OCI-LY1 (cell line): ENCODE data around the gene BRD1.

ENCODE experiments used
- EZH2 ChIP-seq: fragments of 200-600 bp; sonication (generic), shearing (Covaris generic); IDR thresholded peaks from 2 replicates; pipeline ENCODE4 v1.8.0; 2017; ENCODE audit warnings: borderline replicate concordance, mixed run types, mild to moderate bottlenecking, antibody characterized with exemption, low read length, moderate library complexity, mixed read lengths
- TF ChIP-seq, protein P1 (sequence below): fragments of 200-600 bp; sonication (generic), shearing (Covaris generic); IDR thresholded peaks from 2 replicates; pipeline ENCODE4 v1.5.1; 2017; ENCODE audit warnings: mild to moderate bottlenecking, antibody characterized with exemption, low read length, moderate library complexity, mixed read lengths

DNA sequence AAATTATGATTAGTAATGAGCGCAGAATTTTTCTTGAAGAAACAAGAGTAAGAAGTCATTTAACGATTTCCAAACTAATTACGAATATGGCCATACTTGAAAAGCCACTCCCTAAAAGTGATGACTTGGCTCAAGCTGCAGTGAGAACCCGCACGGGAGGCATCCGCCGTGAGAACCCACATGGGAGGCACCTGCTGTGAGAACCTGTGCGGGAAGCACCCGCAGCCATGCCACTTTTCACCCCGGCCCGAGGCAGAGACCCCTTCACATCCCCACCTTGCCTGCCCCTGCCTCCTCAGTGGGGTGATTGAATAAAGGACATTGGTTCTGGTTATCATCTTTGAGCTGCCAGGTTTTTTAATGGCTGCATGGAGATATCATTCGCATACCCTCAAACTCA lies 89.7 kb downstream of the BRD1 start:
- TF ChIP-seq, protein P1, sequence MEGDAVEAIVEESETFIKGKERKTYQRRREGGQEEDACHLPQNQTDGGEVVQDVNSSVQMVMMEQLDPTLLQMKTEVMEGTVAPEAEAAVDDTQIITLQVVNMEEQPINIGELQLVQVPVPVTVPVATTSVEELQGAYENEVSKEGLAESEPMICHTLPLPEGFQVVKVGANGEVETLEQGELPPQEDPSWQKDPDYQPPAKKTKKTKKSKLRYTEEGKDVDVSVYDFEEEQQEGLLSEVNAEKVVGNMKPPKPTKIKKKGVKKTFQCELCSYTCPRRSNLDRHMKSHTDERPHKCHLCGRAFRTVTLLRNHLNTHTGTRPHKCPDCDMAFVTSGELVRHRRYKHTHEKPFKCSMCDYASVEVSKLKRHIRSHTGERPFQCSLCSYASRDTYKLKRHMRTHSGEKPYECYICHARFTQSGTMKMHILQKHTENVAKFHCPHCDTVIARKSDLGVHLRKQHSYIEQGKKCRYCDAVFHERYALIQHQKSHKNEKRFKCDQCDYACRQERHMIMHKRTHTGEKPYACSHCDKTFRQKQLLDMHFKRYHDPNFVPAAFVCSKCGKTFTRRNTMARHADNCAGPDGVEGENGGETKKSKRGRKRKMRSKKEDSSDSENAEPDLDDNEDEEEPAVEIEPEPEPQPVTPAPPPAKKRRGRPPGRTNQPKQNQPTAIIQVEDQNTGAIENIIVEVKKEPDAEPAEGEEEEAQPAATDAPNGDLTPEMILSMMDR: no peak
- no peak for TF ChIP-seq EZH2
